GM10266 (cell line): ENCODE results near the gene RABEPK.

Source experiments
- DNase-seq: peaks from one replicate; pipeline ENCODE4 v3.0.0; 2012; ENCODE audit errors: extremely low spot score
- TF ChIP-seq, protein P1 (sequence below): IDR thresholded peaks from 2 replicates; pipeline ENCODE4 v1.5.1; 2012; ENCODE audit warnings: mild to moderate bottlenecking, low read depth; ENCODE audit not compliant: control insufficient read depth, insufficient read depth; ENCODE audit errors: missing control alignments

RABEPK gene

DNA sequence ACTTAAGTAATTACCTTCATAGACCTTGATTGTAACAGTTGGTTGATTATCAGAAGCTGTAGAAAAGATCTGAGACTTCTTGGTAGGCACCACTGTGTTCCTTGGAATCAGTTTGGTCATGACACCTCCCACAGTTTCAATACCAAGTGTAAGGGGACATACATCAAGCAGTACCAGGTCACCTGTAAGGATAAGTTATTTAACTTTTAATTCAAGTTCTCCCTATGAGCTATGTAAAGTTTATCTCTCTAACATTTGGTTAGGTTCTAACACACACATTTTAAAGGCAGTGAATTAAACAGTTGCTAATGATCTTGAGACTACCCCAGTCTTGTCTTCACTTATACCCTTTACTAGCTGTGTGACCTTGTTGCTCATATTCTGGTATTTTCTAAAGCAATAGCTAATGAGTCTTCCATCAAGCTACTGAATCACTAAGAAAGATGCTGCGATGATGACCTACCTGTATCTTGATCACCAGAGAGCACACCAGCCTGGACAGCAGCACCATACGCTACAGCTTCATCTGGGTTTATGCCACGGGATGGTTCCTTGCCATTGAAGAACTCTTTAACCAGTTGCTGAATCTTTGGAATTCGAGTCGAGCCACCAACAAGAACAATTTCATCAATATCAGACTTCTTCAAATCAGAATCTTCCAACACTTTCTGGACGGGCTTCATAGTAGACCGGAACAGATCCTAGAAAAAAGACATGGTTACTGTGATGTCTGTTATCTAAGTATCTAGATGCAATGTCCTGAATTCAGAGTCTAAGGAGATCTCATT, 38.0 kb downstream of the RABEPK start:
- DNase-seq: no peak
- TF ChIP-seq, protein P1, sequence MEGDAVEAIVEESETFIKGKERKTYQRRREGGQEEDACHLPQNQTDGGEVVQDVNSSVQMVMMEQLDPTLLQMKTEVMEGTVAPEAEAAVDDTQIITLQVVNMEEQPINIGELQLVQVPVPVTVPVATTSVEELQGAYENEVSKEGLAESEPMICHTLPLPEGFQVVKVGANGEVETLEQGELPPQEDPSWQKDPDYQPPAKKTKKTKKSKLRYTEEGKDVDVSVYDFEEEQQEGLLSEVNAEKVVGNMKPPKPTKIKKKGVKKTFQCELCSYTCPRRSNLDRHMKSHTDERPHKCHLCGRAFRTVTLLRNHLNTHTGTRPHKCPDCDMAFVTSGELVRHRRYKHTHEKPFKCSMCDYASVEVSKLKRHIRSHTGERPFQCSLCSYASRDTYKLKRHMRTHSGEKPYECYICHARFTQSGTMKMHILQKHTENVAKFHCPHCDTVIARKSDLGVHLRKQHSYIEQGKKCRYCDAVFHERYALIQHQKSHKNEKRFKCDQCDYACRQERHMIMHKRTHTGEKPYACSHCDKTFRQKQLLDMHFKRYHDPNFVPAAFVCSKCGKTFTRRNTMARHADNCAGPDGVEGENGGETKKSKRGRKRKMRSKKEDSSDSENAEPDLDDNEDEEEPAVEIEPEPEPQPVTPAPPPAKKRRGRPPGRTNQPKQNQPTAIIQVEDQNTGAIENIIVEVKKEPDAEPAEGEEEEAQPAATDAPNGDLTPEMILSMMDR: no peak

DNA sequence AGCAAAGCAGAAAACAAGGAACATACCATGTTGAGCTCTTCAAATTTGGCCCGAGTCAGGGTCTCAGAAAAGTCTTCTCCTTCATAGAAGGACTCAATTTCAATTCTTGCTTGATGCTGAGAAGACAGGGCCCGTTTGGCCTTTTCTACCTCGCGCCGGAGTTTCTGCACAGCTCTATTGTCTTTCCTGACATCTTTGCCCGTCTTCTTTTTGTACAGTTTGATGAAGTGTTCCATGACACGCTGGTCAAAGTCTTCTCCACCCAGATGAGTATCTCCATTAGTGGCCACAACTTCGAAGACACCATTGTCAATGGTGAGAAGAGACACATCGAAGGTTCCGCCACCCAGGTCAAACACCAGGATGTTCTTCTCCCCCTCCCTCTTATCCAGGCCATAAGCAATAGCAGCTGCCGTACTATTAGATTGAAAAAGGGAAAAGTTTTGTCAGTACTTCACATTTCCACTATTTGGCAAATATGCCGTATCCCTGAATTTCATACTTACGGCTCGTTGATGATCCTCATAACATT, 38.6 kb downstream of the RABEPK start:
- DNase-seq: no peak
- TF ChIP-seq, protein P1: no peak

DNA sequence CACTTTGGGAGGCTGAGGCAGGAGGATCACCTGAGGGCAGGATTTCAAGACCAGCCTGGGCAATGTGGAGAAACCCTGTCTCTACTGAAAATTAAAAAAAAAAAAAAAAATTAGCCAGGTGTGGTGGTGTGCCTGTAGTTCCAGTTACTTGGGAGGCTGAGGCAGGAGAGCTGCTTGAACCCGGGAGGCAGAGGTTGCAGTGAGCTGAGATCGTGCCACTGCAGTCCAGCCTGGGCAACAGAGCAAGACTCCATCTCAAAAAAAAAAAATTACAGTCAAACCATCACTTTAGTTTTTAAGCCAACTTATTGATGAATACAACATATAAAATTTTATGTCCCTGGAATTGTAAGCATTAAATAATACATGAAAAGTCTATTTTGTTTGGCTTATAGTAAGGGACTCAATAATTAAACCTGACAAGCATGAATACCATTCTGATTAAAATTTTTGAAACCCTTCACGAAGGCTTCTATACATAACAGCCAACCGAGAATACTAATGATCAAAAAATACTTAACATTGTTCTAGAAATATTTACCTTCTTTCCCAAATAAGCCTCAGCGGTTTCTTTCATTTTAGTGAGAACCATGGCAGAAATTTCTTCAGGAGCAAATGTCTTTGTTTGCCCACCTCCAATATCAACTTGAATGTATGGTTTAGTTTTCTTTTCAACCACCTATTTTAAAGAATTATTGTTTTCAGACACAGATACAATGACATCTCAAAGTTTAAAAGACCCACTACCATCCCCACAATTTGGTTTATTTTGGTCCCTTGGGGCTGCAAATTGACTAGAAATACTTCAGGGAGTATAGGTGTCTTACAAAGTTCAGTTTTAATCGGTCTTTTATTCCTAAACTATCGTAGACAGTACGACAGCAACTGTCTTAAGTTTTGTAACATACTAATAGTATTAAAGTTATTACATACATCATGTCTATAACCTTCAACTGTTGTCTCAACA, 39.6 kb downstream of the RABEPK start:
- TF ChIP-seq, protein P1: no peak

GRCh38 chr9:125240649-125240999, 40.3 kb downstream of the RABEPK start:
- DNase-seq: no peak

More for the DNA sequence above, 39.6 kb downstream of the RABEPK start:
- DNase-seq: no peak

GRCh38 chr9:125241000-125241862, 40.9 kb downstream of the RABEPK start, which contains the start of gene HSPA5:
Gene HSPA5, minus strand, starts transcription at chr9:125241343. Its CDS starts 217 bp downstream, at chr9:125241126.
- TF ChIP-seq, protein P1: peak; percentile 7
- peak; percentile 94 for DNase-seq

More at GRCh38 chr9:125240649-125240999, 40.3 kb downstream of the RABEPK start:
- TF ChIP-seq, protein P1: no peak
